Ishikawa (cell line): Measurements from ENCODE around the gene NPLOC4.

Experiments
- EGR1 ChIP-seq: IDR thresholded peaks from 2 replicates; pipeline ENCODE4 v1.6.1; 2012
- EP300 ChIP-seq: IDR thresholded peaks from 2 replicates; pipeline ENCODE4 v1.6.1; 2012; ENCODE audit warnings: borderline replicate concordance
- FOXM1 ChIP-seq: IDR thresholded peaks from 2 replicates; pipeline ENCODE4 v1.6.1; 2012; ENCODE audit warnings: low read depth, borderline replicate concordance
- MAX ChIP-seq: IDR thresholded peaks from 2 replicates; pipeline ENCODE4 v1.6.1; 2012
- REST ChIP-seq: IDR thresholded peaks from 2 replicates; pipeline ENCODE4 v1.6.1; 2012; ENCODE audit warnings: low read depth, mild to moderate bottlenecking
- TAF1 ChIP-seq: IDR thresholded peaks from 2 replicates; pipeline ENCODE4 v1.6.1; 2012; ENCODE audit warnings: low read depth, mild to moderate bottlenecking
- TCF12 ChIP-seq: IDR thresholded peaks from 2 replicates; pipeline ENCODE4 v1.6.1; 2012; ENCODE audit warnings: low read depth
- TEAD4 ChIP-seq: IDR thresholded peaks from 2 replicates; pipeline ENCODE4 v1.6.1; 2012
- USF1 ChIP-seq: IDR thresholded peaks from 2 replicates; pipeline ENCODE4 v1.6.1; 2012

- TF ChIP-seq EP300, result no peak
- TF ChIP-seq USF1, result no peak
- TF ChIP-seq TEAD4, result no peak
- no peak for TF ChIP-seq TAF1
- TF ChIP-seq REST, result no peak
- TF ChIP-seq TCF12, result no peak
- TF ChIP-seq MAX, result no peak
- TF ChIP-seq EGR1, result no peak
- no peak for TF ChIP-seq FOXM1
Measured at GRCh38 chr17:81542431-81543338, 94.2 kb downstream of the NPLOC4 start.
